Measurements from ENCODE around the gene RBMS3. TPM values are rescaled to one million over a fixed set of nuclear protein-coding genes. Genes with fewer than 3 reads are reported as not detected.

RBMS3 gene
- total RNA-seq, 1 donor from 2014 or later = 58.5 TPM

- TF ChIP-seq CTCF (IDR thresholded peaks at IDR 0.05) = no peak
- ATAC-seq = no peak
- intact Hi-C loops (cut with DNase I) = no loop called here
These were observed 255.3 kb downstream of the RBMS3 start for GRCh38 chr3:29536016-29536758.

DNA sequence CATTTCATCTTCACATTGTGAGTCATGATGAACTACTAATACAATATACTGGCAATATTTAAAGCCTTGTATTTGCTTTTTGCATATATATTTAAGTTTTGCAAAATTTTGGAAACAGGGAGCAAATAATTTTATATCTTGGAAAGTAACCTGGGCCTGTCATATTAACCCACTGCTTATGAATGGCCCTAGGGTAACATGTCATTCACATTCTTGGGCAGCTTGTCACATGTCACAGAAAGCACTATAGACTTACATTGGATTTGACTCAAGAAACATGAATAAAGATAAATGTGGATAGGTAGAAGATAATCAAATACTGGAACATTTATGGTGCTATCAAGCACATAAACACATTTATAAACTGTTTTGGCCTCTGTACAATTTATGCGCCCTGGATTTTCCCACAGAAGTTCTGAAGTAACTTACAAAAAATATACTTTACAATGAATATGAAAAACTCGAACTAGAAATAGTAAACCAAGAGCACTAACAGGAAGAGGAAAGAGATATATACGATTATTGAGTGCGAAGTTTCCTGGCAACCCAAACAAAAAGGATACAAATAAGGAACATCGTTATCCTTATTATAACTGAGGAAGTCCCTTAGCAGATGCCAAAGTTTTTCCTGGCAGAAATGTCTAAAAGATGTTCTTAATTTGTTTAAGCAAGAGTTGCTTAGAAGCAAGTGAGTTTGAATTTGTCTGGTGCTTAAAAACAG, 257.2 kb downstream of the RBMS3 start:
- Histone ChIP-seq H3K27ac (no peak overlapping the region), H3K4me1 (peaks cover 27% of the 10 kb centered on the region), H3K9me3 (no peaks in the 10 kb centered on the region), H3K36me3 (no peaks in the 10 kb centered on the region), H3K27me3 (ENCODE audit: low read depth) (no peaks in the 10 kb centered on the region), H3K4me3 (no peak overlapping the region)
- DNase-seq = no peak
- ATAC-seq = no peak
- intact Hi-C loops (cut with DNase I) = no loop called here
- TF ChIP-seq CTCF (IDR thresholded peaks at IDR 0.05) = no peak

More at GRCh38 chr3:29536016-29536758, 255.3 kb downstream of the RBMS3 start:
- H3K27me3 ChIP-seq (ENCODE audit: low read depth) = no peaks in the 10 kb centered on the region
- DNase-seq = no peak
- H3K27ac ChIP-seq = no peak overlapping the region
- H3K36me3 ChIP-seq = no peaks in the 10 kb centered on the region
- no peaks in the 10 kb centered on the region for H3K9me3 ChIP-seq
- no peak overlapping the region for H3K4me3 ChIP-seq
- H3K4me1 ChIP-seq = peaks cover 27% of the 10 kb centered on the region

DNA sequence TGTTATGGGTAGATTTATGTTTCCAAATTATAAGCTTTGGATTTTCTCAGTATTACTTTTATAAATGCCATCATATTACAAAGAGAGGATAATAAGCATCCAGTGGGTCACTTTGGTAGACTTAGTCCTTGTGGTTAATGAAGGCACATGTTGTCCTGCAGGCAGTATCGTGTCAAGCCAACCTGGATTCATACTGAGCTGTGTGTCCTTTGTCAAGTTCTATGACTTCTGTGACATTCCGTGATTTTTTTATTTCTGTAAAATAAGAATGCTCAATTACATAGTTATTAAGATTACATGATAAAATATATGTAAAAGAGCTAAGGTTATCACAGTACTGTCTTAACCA, 257.7 kb downstream of the RBMS3 start:
- Histone ChIP-seq H3K27me3 (ENCODE audit: low read depth) (no peaks in the 10 kb centered on the region), H3K4me1 (peaks cover 27% of the 10 kb centered on the region), H3K9me3 (no peaks in the 10 kb centered on the region), H3K4me3 (no peak overlapping the region), H3K27ac (no peak overlapping the region), H3K36me3 (no peaks in the 10 kb centered on the region)
- intact Hi-C loops (cut with DNase I) = no loop called here
- ATAC-seq = no peak
- TF ChIP-seq CTCF (IDR thresholded peaks at IDR 0.05) = no peak
- DNase-seq = no peak

- Histone ChIP-seq H3K27me3 (ENCODE audit: low read depth) (no peaks in the 10 kb centered on the region), H3K27ac (no peak overlapping the region), H3K36me3 (no peaks in the 10 kb centered on the region), H3K4me3 (no peak overlapping the region), H3K9me3 (no peaks in the 10 kb centered on the region), H3K4me1 (peaks cover 37% of the 10 kb centered on the region)
- DNase-seq (no peak), ATAC-seq (no peak)
- no peak for TF ChIP-seq CTCF (IDR thresholded peaks at IDR 0.05)
- intact Hi-C loops (cut with DNase I) = no loop called here
These were observed 259.7 kb downstream of the RBMS3 start for GRCh38 chr3:29540544-29540943.

DNA sequence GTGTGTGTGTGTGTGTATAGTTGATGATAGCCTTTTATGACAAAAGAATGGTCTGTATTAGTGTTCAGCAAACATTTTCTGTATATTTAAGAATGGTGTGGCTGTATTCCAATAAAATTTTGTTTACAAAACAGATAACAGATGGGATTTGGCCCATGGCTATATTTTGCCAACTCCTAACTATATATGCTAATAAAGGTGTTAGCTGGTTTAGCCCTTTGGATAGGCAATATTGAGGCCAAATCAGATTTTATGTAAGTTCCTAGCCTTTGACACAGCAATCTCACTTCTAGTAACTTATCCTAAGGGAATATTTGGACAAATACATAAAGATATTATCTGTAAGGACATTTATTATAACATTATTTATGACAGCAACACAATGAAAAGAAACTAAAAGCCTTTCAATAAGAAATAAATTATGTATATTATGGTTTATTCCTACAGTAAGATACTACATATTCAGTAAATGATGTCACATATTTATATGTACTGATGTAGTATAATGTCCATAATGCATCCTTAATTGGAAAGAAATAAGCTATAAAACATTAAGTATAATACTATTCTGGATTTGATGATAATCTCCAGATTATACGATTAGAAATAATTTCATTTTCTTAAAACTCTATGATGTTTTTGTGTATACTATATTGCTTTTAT, 264.0 kb downstream of the RBMS3 start:
- H3K27ac ChIP-seq = no peak overlapping the region
- H3K9me3 ChIP-seq = no peaks in the 10 kb centered on the region
- no peaks in the 10 kb centered on the region for H3K27me3 ChIP-seq (ENCODE audit: low read depth)
- no peaks in the 10 kb centered on the region for H3K36me3 ChIP-seq
- no peak for DNase-seq
- no peak overlapping the region for H3K4me3 ChIP-seq
- peaks cover 10% of the 10 kb centered on the region for H3K4me1 ChIP-seq
- TF ChIP-seq CTCF (IDR thresholded peaks at IDR 0.05) = no peak
- ATAC-seq = no peak
- intact Hi-C loops (cut with DNase I) = no loop called here

All from lower lobe of right lung (tissue), 2 donors.